GM18870 (cell line): ENCODE results near the gene CYP20A1.
"Not testable (repeated sequence)": the region's sequence is repeated elsewhere in the genome, so short reads cannot be mapped to it uniquely, and the experiment has no call there.

Experiments used
- ATAC-seq: cut with Tn5 transposase; IDR thresholded peaks from one replicate; pipeline ENCODE4 v1.9.1; 2021; ENCODE audit warnings: moderate library complexity; ENCODE audit not compliant: unreplicated experiment

CYP20A1 gene

DNA sequence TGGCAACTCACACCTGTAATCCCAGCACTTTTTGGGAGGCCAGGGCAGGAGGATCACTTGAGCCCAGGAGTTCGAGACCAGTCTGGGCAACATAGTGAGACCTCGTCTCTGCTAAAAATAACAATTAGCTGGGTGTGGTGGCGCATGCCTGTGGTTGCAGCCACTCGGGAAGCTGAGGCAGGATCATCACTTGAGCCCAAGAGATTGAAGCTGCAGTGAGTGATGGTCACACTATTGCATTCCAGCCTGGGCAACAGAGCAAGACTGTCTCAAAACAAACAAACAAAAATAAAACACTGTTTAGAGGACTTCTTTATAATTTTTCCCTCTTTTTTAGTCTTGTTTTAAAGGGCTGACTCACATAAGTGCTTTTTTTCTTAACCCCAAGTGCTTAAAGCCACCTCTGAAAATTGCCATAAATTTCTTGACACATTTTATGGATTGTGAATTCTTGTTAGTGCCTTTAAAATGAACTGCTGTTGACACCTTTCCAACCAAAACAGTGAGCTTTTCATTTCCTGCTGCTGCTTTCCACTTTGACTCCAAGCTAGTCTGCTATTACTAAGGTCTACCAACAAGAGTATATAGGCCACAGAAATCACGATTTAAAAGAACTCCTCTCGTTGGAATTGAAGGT is 41.7 kb downstream of the CYP20A1 start:
- ATAC-seq = no peak

DNA sequence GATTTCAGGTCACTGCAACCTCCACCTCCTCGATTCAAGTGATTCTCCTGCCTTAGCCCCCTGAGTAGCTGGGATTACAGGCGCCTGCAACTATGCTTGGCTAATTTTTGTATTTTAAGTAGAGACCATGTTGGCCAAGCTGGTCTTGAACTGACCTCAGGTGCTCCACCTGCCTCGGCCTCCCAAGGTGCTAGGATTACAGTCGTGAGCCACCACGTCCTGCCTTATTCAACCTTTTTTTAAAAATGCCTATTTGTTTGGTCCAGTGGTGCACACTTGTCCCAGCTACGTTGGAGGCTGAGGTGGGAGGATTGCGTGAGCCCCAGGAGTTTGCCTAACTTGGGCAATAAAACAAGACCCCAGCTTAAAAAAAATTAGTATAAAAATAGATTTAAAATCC is 43.3 kb downstream of the CYP20A1 start:
- ATAC-seq = no peak

DNA sequence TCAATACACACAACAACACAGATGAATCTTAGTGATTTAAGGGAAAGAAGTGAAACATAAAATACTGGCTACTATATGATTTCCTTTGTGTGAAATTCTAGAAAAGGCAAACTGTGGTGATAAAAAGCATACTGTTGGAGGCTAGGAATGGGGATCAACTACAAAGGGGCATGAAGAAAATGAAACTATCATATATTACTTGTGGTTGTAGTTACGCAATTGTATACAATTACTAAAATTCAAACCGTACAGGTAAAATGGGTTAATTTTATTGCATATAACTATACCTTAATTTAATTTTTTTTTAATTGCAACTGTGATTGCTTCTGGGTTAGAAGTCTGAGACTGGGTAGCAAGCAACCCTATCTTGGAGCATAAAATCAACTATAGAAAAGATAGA is 47.7 kb downstream of the CYP20A1 start:
- ATAC-seq = no peak

GRCh38 chr2:203301667-203302066 is 62.8 kb downstream of the CYP20A1 start:
- no peak for ATAC-seq

DNA sequence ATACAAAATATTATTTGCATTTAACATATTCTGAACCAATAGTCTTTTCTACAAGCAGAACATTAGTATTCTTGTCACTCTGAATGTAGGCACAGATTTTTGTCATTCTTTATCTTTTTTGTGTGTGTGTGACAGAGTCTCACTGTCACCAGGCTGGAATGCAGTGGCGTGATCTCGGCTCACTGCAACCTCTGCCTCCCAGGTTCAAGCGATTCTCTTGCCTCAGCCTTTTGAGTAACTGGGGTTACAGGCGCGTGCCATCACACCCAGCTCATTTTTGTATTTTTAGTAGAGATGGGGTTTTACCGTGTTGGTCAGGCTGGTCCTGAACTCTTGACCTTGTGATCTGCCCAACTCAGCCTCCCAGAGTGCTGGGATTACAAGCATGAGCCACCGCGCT is 63.8 kb downstream of the CYP20A1 start:
- ATAC-seq = not testable (repeated sequence)

DNA sequence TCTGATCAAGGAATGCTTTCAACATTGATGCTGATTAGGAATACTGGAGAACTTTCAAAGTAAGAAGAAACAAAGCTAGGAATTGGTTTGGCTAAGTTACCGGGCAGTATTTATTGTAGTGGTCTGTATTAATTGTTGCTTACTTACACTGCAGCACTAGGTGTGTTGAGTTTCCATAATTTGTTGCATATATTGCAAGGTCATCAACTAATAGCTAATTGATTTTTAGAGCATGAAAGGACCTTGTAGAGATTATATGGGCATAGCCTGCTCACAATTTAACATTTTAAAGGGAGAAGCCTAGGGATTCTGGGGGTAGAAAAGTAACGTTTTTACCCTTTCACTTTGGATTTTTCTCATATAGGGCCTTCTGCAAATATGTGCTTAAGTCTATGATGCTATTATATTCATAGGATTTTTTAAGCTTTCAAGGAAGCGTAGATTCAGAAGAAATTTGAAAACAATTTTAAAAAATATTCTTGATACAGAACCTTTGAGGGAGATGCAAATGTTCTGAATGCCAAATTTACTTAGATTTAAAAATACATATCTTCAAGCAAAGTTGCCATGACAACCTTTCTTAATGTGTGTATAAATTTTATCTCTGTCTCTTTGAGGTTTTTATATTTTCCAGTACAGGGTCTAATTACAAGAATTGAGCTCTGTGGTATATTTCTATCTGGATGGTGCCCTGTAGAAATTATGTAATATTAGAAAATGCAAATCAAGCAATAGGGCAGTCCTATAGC is 72.0 kb downstream of the CYP20A1 start:
- no peak for ATAC-seq

DNA sequence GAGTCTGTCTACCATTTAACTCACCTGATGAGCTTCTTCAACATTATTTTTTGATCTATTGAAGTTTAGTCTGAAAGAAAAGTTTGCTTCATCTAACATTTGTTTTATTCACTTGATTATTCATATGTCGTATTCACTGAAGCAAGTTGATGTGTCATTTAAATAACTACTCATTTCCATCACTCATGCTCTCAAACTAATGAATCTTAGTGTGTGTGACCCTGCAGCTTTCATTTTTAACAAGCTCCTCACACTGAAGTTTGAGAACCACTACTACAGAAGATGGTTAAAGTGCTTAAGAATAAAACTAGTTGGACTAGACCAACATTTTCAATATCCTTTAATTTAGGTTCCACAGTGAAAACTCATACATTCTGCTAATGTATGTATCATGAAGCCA is 87.5 kb downstream of the CYP20A1 start:
- no peak for ATAC-seq

GRCh38 chr2:203327582-203327900 is 88.7 kb downstream of the CYP20A1 start:
- ATAC-seq = no peak

DNA sequence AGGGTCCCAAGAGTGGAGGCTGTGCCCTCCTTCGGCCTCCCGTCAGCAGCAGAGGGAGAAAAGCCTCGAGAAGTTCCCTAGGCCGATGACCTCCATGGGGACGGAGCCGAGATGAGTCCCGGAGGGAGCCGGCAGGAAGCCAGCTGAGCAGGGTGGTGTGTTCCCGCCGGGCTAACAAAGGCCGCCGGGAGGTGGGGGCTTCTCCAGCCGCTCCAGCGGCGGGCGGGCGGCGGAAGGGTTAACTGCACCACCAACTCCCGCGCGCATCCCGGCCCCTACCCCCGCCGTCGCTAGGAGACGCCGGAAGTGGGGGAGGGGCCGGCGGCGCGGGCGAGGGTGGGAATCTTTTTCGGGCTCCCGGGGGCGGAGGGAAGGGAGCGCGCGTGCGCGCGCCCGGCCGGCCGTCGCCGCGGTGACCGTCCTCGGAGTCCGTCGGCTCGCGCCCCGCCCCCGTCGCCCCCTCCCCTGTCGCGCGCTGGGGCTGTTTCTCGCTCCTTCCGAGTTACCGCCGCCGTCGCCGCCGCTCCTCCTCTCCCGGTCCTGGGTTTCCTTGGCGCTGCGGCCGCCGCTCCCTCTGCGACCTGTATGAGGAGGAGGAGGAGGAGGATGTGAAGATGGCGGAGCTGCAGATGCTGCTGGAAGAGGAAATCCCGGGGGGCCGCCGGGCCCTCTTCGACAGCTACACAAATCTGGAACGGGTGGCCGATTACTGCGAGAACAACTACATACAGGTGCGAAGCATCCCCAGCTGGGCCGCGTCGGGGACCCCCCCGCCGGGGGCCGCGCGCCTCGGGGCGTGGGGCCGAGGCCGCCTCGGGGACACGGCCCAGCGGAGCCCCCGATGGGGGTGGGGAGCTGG is 89.3 kb downstream of the CYP20A1 start, which contains the start of gene ABI2:
TSS of gene ABI2 (plus strand) at position 494 of the 859 bp plus-strand sequence. CDS start at position 615, 121 bp downstream.
- ATAC-seq = peak; percentile 37

- ATAC-seq = peak; percentile 50
Measured at GRCh38 chr2:203328760-203329540, 90.1 kb downstream of the CYP20A1 start.

GRCh38 chr2:203330434-203330833 is 91.6 kb downstream of the CYP20A1 start:
- no peak for ATAC-seq

DNA sequence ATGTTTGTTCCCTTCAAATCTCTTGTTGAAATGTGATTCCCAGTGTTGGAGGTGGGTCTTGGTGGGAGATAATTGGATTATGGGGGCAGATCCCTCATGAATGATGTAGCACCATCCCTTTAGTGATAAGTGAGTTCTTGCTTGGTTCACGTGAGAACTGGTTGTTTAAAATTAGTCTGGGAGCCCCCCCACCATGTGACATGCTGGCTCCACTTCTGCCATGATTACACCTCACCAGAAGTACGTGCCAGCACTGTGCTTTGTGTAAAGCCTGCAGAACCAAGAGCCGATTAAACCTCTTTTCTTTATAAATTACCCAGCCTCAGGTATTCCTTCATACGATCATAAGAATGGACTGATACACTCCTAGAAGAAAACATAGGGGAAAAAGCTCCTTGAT is 99.5 kb downstream of the CYP20A1 start:
- no peak for ATAC-seq

DNA sequence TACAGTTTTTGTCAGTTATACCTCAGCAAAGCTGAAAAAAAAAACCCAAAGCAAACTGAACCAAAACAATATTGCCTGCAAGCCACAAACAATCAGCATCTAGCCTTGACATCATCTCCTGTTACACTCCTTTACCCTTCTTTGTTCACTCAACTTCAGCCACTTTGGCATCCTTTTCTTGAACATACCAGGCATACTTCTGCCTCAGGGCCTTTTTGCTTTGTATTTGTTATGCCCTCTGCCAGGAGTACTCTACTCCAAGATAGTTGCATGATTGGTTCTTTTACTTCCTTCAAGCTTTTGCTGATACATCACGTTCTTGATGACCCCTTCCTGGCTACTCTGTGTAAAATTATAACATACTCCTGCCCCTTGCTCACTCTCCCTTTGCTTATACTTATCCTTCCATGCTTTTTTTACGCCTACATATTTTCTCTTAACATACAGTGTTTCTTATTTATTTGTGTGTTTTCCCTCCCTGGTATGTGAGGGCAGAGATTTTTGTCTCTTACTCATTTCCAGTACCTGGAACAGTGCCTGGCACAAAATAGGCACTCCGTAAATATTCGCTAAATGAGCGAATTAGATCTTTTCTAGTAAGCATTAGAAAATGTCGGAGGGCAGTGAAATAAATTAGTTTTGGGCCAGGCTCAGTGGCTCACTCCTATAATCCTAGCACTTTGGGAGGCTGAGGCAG is 102.1 kb downstream of the CYP20A1 start:
- ATAC-seq = no peak

DNA sequence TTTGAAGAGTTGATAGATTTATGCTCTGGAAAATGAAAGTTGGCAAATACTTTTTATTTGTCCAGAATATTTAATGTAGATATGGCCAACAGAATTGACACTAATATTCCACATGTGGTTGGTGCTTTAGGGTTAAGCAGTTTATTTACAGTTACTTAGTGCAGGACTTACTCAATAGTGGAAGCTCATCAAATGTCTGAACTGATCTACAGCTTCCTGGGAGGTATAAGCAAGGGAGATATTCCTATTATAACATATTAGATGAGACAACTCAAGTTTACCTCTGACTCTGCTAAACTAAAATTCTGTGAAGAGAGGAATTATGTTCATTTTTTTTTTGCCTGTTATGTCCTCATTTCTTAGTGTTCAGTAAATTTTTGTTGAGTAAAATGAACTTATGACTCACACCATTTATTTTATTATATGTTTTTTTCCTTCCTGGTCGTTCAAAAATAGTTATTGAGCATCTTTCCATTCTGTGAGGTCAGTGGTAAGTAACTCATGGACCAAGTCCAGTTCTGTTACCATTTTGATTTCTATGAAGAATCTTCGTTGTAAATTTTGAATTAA is 103.0 kb downstream of the CYP20A1 start:
- ATAC-seq = no peak

- not testable (repeated sequence) for ATAC-seq
Measured at GRCh38 chr2:203342374-203342773, 103.6 kb downstream of the CYP20A1 start.

DNA sequence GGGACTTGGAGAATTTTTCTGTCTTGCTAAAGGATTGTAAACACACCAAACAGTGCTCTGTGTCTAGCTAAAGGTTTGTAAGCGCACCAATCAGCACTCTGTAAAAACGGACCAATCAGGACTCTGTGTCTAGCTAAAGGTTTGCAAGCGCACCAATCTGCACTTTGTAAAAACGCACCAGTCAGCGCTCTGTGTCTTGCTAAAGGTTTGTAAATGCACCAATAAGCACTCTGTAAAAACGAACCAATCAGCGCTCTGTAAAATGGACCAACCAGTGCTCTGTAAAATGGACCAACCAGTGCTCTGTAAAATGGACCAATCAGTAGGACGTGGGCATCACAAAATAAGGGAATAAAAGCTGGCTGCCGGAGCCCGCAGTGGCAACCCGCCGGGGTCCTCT is 105.8 kb downstream of the CYP20A1 start:
- ATAC-seq = no peak

- ATAC-seq = no peak
Measured at GRCh38 chr2:203346612-203347011, 107.8 kb downstream of the CYP20A1 start.

- no peak for ATAC-seq
Measured at GRCh38 chr2:203347375-203347774, 108.6 kb downstream of the CYP20A1 start.

GRCh38 chr2:203352604-203353255 is 113.9 kb downstream of the CYP20A1 start:
- ATAC-seq = no peak
